Measurements from ENCODE around the gene FAM174C.

Gene FAM174C

GRCh38 chr19:1325568-1326294, 50.4 kb downstream of the FAM174C start:
- no peak for DNase-seq

GRCh38 chr19:1327125-1327524, 51.8 kb downstream of the FAM174C start:
- DNase-seq = no peak

Measured in T-helper 1 cell (primary cell).